Fibroblast of the aortic adventitia (primary cell): Measurements from ENCODE around the gene GNA15. TPM values are rescaled to one million over a fixed set of nuclear protein-coding genes. Genes with fewer than 3 reads are reported as not detected.

Source experiments
- DNase-seq: peaks from one replicate; pipeline ENCODE4 v3.0.0-alpha.2; 2010; ENCODE audit warnings: low read depth
- H3K4me3 ChIP-seq: 2 replicates; pipeline ENCODE4 v1.5.1; 2011; ENCODE audit warnings: low read depth, mild to moderate bottlenecking, control low read depth, low read length, moderate library complexity
- total RNA-seq: library from RNA; depleted of rRNA; stranded (reverse); fragments of >200 nt; gene quantifications from 2 replicates; pipeline ENCODE4 v1.2.3, GENCODE V29; 2012; ENCODE audit warnings: low replicate concordance
- TF ChIP-seq, protein P1 (sequence below): IDR thresholded peaks from 2 replicates; pipeline ENCODE4 v1.5.1; 2011; ENCODE audit warnings: mild to moderate bottlenecking, low read length, control low read depth, inconsistent platforms; ENCODE audit not compliant: insufficient read depth

Gene GNA15
- total RNA-seq, 1 donor = not detected

DNA sequence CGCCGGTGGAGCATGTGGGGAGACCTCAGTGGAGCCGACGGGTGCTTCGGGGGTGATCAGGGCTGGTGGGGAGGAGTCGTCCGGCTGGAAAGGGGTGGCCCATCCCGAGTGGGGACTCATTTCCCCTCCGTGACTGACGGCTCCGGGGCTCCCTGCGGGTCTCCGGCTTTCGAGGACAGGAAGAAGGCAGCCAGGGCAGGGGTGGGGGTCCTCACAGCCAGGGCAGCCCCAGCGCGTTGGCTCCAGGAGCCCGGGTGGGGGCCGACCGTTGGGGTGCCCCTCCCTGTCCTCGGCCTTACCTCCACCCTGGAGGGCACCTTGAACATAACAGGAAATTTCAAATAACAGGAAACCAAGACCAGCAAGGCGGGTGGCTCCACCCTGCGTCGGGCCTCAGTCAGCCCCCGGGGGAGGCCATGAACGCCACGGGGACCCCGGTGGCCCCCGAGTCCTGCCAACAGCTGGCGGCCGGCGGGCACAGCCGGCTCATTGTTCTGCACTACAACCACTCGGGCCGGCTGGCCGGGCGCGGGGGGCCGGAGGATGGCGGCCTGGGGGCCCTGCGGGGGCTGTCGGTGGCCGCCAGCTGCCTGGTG lies 42.6 kb downstream of the GNA15 start, which contains the start of gene S1PR4:
TSS of gene S1PR4 (plus strand) at position 393 of the 596 bp plus-strand sequence. CDS start at position 417, 24 bp downstream.
- no peak within 1 kb of the TSS for H3K4me3 ChIP-seq
- DNase-seq = no peak
- TF ChIP-seq, protein P1, sequence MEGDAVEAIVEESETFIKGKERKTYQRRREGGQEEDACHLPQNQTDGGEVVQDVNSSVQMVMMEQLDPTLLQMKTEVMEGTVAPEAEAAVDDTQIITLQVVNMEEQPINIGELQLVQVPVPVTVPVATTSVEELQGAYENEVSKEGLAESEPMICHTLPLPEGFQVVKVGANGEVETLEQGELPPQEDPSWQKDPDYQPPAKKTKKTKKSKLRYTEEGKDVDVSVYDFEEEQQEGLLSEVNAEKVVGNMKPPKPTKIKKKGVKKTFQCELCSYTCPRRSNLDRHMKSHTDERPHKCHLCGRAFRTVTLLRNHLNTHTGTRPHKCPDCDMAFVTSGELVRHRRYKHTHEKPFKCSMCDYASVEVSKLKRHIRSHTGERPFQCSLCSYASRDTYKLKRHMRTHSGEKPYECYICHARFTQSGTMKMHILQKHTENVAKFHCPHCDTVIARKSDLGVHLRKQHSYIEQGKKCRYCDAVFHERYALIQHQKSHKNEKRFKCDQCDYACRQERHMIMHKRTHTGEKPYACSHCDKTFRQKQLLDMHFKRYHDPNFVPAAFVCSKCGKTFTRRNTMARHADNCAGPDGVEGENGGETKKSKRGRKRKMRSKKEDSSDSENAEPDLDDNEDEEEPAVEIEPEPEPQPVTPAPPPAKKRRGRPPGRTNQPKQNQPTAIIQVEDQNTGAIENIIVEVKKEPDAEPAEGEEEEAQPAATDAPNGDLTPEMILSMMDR = no peak

DNA sequence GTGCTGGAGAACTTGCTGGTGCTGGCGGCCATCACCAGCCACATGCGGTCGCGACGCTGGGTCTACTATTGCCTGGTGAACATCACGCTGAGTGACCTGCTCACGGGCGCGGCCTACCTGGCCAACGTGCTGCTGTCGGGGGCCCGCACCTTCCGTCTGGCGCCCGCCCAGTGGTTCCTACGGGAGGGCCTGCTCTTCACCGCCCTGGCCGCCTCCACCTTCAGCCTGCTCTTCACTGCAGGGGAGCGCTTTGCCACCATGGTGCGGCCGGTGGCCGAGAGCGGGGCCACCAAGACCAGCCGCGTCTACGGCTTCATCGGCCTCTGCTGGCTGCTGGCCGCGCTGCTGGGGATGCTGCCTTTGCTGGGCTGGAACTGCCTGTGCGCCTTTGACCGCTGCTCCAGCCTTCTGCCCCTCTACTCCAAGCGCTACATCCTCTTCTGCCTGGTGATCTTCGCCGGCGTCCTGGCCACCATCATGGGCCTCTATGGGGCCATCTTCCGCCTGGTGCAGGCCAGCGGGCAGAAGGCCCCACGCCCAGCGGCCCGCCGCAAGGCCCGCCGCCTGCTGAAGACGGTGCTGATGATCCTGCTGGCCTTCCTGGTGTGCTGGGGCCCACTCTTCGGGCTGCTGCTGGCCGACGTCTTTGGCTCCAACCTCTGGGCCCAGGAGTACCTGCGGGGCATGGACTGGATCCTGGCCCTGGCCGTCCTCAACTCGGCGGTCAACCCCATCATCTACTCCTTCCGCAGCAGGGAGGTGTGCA lies 43.3 kb downstream of the GNA15 start:
- H3K4me3 ChIP-seq = no peak overlapping the region
- no peak for DNase-seq
- TF ChIP-seq, protein P1 = no peak

DNA sequence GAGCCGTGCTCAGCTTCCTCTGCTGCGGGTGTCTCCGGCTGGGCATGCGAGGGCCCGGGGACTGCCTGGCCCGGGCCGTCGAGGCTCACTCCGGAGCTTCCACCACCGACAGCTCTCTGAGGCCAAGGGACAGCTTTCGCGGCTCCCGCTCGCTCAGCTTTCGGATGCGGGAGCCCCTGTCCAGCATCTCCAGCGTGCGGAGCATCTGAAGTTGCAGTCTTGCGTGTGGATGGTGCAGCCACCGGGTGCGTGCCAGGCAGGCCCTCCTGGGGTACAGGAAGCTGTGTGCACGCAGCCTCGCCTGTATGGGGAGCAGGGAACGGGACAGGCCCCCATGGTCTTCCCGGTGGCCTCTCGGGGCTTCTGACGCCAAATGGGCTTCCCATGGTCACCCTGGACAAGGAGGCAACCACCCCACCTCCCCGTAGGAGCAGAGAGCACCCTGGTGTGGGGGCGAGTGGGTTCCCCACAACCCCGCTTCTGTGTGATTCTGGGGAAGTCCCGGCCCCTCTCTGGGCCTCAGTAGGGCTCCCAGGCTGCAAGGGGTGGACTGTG lies 44.0 kb downstream of the GNA15 start:
- TF ChIP-seq, protein P1 = no peak
- H3K4me3 ChIP-seq = no peak overlapping the region
- no peak for DNase-seq

DNA sequence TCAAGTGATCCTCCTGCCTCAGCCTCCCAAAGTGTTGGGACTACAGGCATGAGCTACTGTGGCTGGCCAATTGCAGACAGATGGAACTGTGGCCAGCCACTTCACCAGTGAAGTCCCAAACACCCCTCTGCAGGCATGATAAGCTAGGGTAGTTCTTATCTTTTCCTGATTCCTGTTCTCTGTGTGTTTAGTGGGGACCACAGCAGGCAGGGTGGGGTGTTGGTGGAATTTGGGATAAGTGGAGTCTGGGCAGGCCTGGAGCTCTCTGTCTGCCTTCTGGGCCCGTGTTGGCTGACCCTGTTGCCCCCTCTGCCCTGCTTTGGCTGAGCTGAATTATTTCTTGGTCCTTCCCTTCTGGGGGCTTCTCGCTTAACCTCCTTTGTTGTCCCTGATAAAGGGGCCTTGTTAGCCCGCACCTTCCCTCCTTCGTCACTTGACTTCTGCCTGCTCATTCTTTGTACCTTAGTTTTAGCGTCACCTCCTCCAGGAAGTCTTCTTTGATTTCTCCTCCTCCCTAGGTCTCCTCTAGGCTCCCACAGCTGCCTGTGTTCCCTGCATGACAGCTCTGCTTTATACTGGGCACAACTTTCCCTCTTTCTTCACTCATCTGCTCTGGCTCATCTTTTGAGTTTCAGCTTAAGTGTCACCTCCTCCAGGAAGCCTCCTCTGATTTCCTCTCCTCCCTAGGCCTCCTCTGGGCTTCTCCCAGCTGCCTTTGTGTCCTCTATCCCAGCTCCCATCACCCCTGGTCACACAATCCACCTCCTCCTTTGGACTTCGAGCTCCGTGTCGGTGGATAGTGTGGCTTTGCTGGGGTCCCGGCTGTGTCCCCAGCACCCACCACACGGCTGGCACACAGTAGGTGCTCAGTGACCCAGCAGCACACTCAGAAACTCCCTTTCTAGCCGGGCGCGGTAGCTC lies 48.1 kb downstream of the GNA15 start:
- TF ChIP-seq, protein P1 = no peak
- no peak overlapping the region for H3K4me3 ChIP-seq
- DNase-seq = no peak

DNA sequence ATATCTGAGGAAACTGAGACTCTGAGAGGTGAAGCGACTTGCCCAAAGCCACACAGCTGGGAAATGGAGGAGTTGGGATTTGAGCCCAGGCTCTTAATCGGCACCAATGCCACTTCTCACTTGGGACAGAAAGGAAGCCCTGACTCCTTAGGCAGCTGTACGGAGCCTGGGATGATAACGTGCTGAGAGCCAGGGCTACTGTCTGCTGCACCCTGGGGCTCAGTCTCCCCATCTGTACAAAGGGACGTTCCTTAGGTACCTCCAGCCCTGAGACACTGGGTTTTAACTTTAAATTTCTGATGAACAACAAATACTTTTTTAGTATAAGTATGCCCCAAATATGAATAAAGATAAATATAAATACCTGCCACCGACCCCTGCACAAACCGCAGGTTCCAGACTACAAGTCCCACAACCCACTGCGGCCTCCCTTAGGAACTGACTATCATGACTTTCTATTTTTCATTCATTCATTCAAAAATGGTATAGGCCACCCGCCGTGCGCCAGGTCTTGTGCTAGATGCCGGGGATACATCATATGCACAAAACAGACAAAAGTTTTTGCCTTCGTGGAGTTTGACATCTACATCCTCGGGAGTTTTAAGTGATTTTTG lies 49.1 kb downstream of the GNA15 start:
- TF ChIP-seq, protein P1 = no peak
- no peak for DNase-seq
- peak overlapping the region; percentile 74 for H3K4me3 ChIP-seq
